OCI-LY1 (cell line): Measurements from ENCODE around the gene SUSD1.

Experiments used
- H2AFZ ChIP-seq: fragments of 200-600 bp; sonication (generic), shearing (Covaris generic); 2 replicates; pipeline ENCODE4 v1.6.0; 2014; ENCODE audit warnings: antibody characterized with exemption, mild to moderate bottlenecking, low read length
- H3F3A ChIP-seq: fragments of 200-600 bp; sonication (generic), shearing (Covaris generic); 2 replicates; pipeline ENCODE4 v1.6.0; 2014; ENCODE audit warnings: mild to moderate bottlenecking, antibody characterized with exemption, low read length, moderate library complexity; ENCODE audit not compliant: insufficient read depth
- H3K27ac ChIP-seq: fragments of 200-600 bp; sonication (generic); 2 replicates; pipeline ENCODE4 v1.5.1; 2014; ENCODE audit warnings: low read length, mixed run types, mild to moderate bottlenecking, low read depth; ENCODE audit not compliant: poor library complexity, severe bottlenecking
- H3K27me3 ChIP-seq: fragments of 200-600 bp; sonication (generic); 2 replicates; pipeline ENCODE4 v1.6.0; 2014; ENCODE audit warnings: antibody characterized with exemption, mild to moderate bottlenecking, low read length, moderate library complexity; ENCODE audit not compliant: insufficient read depth
- H3K36me3 ChIP-seq: fragments of 200-600 bp; sonication (generic); 2 replicates; pipeline ENCODE4 v1.6.1; 2014; ENCODE audit warnings: mild to moderate bottlenecking, antibody characterized with exemption, low read length, moderate library complexity, mixed read lengths; ENCODE audit not compliant: insufficient read depth
- H3K4me1 ChIP-seq: fragments of 200-600 bp; sonication (generic); 2 replicates; pipeline ENCODE4 v1.5.1; 2014; ENCODE audit warnings: mild to moderate bottlenecking, low read length, moderate library complexity; ENCODE audit not compliant: insufficient read depth, severe bottlenecking
- H3K4me2 ChIP-seq: fragments of 200-600 bp; sonication (generic), shearing (Covaris generic); 2 replicates; pipeline ENCODE4 v1.6.1; 2014; ENCODE audit warnings: low read length
- H3K4me3 ChIP-seq: fragments of 200-600 bp; sonication (generic); 2 replicates; pipeline ENCODE4 v1.5.1; 2014; ENCODE audit warnings: low read length, low read depth, mild to moderate bottlenecking, mixed read lengths; ENCODE audit not compliant: poor library complexity, severe bottlenecking
- H3K79me2 ChIP-seq: fragments of 200-600 bp; shearing (Covaris generic); 2 replicates; pipeline ENCODE4 v1.6.1; 2016; ENCODE audit warnings: mixed run types, low read length, mixed read lengths; ENCODE audit not compliant: insufficient read depth
- H3K9ac ChIP-seq: fragments of 200-600 bp; sonication (generic), shearing (Covaris generic); 2 replicates; pipeline ENCODE4 v1.6.1; 2014; ENCODE audit warnings: mild to moderate bottlenecking, low read length, mixed read lengths
- H3K9me2 ChIP-seq: fragments of 200-600 bp; sonication (generic), shearing (Covaris generic); 2 replicates; pipeline ENCODE4 v1.6.1; 2014; ENCODE audit warnings: low read depth, mild to moderate bottlenecking, low read length, mixed read lengths
- H3K9me3 ChIP-seq: fragments of 200-600 bp; shearing (Covaris generic); 2 replicates; pipeline ENCODE4 v1.6.1; 2014; ENCODE audit warnings: low read length, mixed read lengths
- H4K20me1 ChIP-seq: fragments of 200-600 bp; sonication (generic), shearing (Covaris generic); 2 replicates; pipeline ENCODE4 v1.6.0; 2016; ENCODE audit warnings: mild to moderate bottlenecking, low read length; ENCODE audit not compliant: insufficient read depth
- EZH2 ChIP-seq: fragments of 200-600 bp; sonication (generic), shearing (Covaris generic); IDR thresholded peaks from 2 replicates; pipeline ENCODE4 v1.8.0; 2017; ENCODE audit warnings: borderline replicate concordance, mixed run types, mild to moderate bottlenecking, antibody characterized with exemption, low read length, moderate library complexity, mixed read lengths
- TF ChIP-seq, protein P1 (sequence below): fragments of 200-600 bp; sonication (generic), shearing (Covaris generic); IDR thresholded peaks from 2 replicates; pipeline ENCODE4 v1.5.1; 2017; ENCODE audit warnings: mild to moderate bottlenecking, antibody characterized with exemption, low read length, moderate library complexity, mixed read lengths

SUSD1 gene

GRCh38 chr9:112043423-112043822, 131.7 kb downstream of the SUSD1 start:
- no peaks in the 10 kb centered on the region for H3K9me2 ChIP-seq
- H3K4me1 ChIP-seq: peaks cover 2% of the 10 kb centered on the region
- H3K9ac ChIP-seq: no peak overlapping the region
- H3K4me3 ChIP-seq: no peak overlapping the region
- H4K20me1 ChIP-seq: no peaks in the 10 kb centered on the region
- no peak overlapping the region for H2AFZ ChIP-seq
- H3K27ac ChIP-seq: no peak overlapping the region
- no peaks in the 10 kb centered on the region for H3K36me3 ChIP-seq
- no peaks in the 10 kb centered on the region for H3K79me2 ChIP-seq
- H3F3A ChIP-seq: no peaks in the 10 kb centered on the region
- TF ChIP-seq EZH2: no peak
- H3K4me2 ChIP-seq: no peak overlapping the region
- no peaks in the 10 kb centered on the region for H3K9me3 ChIP-seq
- no peaks in the 10 kb centered on the region for H3K27me3 ChIP-seq

GRCh38 chr9:112042769-112043168, 132.3 kb downstream of the SUSD1 start:
- H3K4me1 ChIP-seq: peaks cover 9% of the 10 kb centered on the region
- no peak overlapping the region for H3K4me3 ChIP-seq
- no peaks in the 10 kb centered on the region for H3K9me3 ChIP-seq
- no peaks in the 10 kb centered on the region for H3K27me3 ChIP-seq
- no peaks in the 10 kb centered on the region for H3F3A ChIP-seq
- no peaks in the 10 kb centered on the region for H3K79me2 ChIP-seq
- H3K9ac ChIP-seq: no peak overlapping the region
- H3K9me2 ChIP-seq: no peaks in the 10 kb centered on the region
- H2AFZ ChIP-seq: no peak overlapping the region
- TF ChIP-seq, protein P1, sequence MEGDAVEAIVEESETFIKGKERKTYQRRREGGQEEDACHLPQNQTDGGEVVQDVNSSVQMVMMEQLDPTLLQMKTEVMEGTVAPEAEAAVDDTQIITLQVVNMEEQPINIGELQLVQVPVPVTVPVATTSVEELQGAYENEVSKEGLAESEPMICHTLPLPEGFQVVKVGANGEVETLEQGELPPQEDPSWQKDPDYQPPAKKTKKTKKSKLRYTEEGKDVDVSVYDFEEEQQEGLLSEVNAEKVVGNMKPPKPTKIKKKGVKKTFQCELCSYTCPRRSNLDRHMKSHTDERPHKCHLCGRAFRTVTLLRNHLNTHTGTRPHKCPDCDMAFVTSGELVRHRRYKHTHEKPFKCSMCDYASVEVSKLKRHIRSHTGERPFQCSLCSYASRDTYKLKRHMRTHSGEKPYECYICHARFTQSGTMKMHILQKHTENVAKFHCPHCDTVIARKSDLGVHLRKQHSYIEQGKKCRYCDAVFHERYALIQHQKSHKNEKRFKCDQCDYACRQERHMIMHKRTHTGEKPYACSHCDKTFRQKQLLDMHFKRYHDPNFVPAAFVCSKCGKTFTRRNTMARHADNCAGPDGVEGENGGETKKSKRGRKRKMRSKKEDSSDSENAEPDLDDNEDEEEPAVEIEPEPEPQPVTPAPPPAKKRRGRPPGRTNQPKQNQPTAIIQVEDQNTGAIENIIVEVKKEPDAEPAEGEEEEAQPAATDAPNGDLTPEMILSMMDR: no peak
- TF ChIP-seq EZH2: no peak
- no peaks in the 10 kb centered on the region for H4K20me1 ChIP-seq
- no peaks in the 10 kb centered on the region for H3K36me3 ChIP-seq
- H3K4me2 ChIP-seq: no peak overlapping the region
- no peak overlapping the region for H3K27ac ChIP-seq

DNA sequence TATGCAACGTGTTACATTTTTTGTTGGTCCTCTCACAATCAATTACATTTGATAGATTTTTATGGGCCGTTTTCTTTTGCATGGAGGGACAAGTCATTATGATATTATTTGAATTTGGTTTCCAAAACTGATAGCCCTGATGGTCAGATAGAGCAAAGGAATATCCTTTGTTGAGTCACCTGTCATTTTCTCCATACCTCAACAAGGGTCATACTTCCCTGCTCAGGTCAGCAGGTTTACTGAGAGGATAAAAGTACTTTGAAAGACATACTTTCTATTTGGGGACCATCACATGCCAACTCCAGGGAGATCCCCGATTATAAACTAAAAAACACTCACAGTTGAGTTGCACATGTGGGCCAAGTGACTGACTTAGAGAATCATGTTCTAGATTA, 132.9 kb downstream of the SUSD1 start:
- Histone ChIP-seq H3K36me3 (0 out of 2 replicates have a peak, but pooled peaks cover 1% of the 10 kb centered on the region), H3K4me1 (peaks cover 14% of the 10 kb centered on the region), H3K4me2 (no peak overlapping the region), H3K4me3 (no peak overlapping the region), H3K27me3 (no peaks in the 10 kb centered on the region), H3K9me2 (no peaks in the 10 kb centered on the region), H3K27ac (no peak overlapping the region), H3K79me2 (no peaks in the 10 kb centered on the region), H2AFZ (no peak overlapping the region), H3K9ac (no peak overlapping the region), H3F3A (no peaks in the 10 kb centered on the region), H4K20me1 (no peaks in the 10 kb centered on the region), H3K9me3 (no peaks in the 10 kb centered on the region)
- TF ChIP-seq, protein P1: no peak
- TF ChIP-seq EZH2: no peak

- Histone ChIP-seq H3K36me3 (0 out of 2 replicates have a peak, but pooled peaks cover 4% of the 10 kb centered on the region), H3K27me3 (no peaks in the 10 kb centered on the region), H4K20me1 (no peaks in the 10 kb centered on the region), H3K9ac (no peak overlapping the region), H3K9me3 (no peaks in the 10 kb centered on the region), H3F3A (no peaks in the 10 kb centered on the region), H3K9me2 (no peaks in the 10 kb centered on the region), H3K4me3 (no peak overlapping the region), H3K4me2 (no peak overlapping the region), H3K27ac (no peak overlapping the region), H2AFZ (no peak overlapping the region), H3K4me1 (peaks cover 19% of the 10 kb centered on the region), H3K79me2 (no peaks in the 10 kb centered on the region)
- TF ChIP-seq, protein P1: no peak
- no peak for TF ChIP-seq EZH2
These were observed 133.4 kb downstream of the SUSD1 start for GRCh38 chr9:112041536-112042243.
